ENCODE results near the gene HHAT.

HHAT gene

DNA sequence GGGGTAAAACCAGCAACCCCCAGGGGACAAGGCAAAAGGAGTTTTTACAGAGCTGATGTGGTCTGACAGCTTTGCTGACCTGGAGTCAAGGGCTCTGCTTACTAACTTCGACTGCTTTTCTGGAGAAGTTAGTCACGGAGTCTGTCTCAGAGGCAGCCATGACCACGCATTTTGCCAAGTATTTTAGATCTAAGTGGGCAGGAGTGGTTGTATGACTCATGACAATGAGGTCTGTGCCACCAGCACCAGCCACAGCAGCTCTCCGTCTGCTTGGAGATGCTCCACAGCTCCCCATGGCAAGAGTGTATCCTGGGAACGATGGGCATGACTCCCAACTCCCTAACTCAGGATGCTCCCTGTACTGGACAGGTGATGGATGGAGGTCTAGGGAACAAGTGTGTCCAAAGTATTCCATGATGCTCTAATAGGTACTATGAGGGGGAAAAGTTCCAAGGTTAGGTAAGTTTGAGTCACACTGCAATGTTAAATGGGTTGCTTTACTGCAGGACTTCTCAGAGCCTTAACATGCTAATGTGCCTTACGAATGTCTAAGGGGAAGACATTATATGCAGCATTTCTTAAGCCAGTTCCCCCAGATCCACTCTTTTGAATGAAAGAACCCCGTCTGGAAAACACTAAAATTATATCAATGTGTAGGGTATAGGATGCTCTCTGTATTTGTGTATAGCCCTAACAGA, 359.0 kb downstream of the HHAT start:
- peak; percentile 36 for DNase-seq (ENCODE audit: low read depth)
- H3K4me3 ChIP-seq (ENCODE audit: low read length) = no peak overlapping the region
- TF ChIP-seq CTCF (conservative IDR thresholded peaks at IDR 0.05; ENCODE audit: low read length) = no peak

DNA sequence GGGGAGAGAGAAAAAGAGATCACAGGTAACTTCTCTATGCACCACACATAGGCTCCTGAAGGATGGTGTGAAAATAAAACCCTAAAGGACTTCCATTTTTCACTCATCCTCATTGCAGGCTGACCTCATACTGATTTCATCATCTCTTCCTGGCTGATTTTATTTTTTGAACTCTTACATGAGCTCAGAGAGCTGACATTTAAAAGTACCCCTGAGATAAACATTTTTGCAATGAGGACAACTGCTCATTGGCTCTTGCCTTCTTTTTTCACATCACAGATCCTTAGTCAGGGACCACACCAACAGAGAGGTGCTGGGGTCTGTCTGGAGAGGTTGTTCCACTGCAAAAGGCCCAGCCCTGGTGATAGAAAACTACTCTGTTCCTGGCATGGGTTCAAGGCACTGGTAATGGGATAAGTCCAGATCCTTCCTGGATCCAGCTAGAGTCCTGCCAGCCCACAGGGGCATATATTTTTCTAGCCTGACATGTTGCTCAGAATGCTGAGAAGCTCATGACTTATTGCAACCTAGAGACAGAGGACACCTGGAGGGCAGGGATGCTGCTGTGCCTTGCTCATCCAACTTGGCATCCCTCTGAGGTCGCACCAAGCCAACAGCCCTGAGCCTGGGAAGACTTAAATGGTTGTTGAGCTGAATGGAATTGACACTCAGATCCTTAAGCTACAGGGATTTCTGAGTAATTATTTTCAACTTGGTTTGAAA, 360.0 kb downstream of the HHAT start:
- no peak for TF ChIP-seq CTCF (conservative IDR thresholded peaks at IDR 0.05; ENCODE audit: low read length)
- peak; percentile 10 for DNase-seq (ENCODE audit: low read depth)

GRCh38 chr1:210689826-210690225, 361.1 kb downstream of the HHAT start:
- no peak overlapping the region for H3K4me3 ChIP-seq (ENCODE audit: low read length)
- TF ChIP-seq CTCF (conservative IDR thresholded peaks at IDR 0.05; ENCODE audit: low read length) = no peak
- DNase-seq (ENCODE audit: low read depth) = no peak

More for the DNA sequence above, 360.0 kb downstream of the HHAT start:
- H3K4me3 ChIP-seq (ENCODE audit: low read length) = no peak overlapping the region

DNA sequence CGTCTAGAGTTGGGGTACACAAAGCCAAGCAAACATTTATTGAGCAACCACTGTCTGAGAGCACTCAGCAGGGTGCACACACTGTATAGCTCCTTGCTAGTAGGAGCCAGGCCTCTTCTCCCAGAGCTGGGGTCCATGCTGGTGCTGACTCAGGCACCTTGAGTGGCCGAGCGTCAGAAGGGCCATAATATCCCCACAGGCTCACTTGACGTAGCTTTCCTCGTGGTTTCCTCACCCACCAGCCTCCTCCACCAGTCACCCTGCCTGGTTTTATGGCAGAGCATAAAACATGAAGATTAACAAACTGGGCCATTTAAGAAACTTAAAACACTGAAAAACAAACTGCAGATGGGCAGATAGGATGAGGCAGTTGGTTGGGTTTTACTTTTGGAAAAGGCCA, 361.5 kb downstream of the HHAT start:
- no peak overlapping the region for H3K4me3 ChIP-seq (ENCODE audit: low read length)
- no peak for TF ChIP-seq CTCF (conservative IDR thresholded peaks at IDR 0.05; ENCODE audit: low read length)
- no peak for DNase-seq (ENCODE audit: low read depth)

- no peak for DNase-seq (ENCODE audit: low read depth)
- no peak overlapping the region for H3K4me3 ChIP-seq (ENCODE audit: low read length)
- TF ChIP-seq CTCF (conservative IDR thresholded peaks at IDR 0.05; ENCODE audit: low read length) = no peak
Observed at GRCh38 chr1:210691039-210691610, 362.4 kb downstream of the HHAT start.

- H3K4me3 ChIP-seq (ENCODE audit: low read length) = no peak overlapping the region
- TF ChIP-seq CTCF (conservative IDR thresholded peaks at IDR 0.05; ENCODE audit: low read length) = no peak
- no peak for DNase-seq (ENCODE audit: low read depth)
Observed at GRCh38 chr1:210692796-210693195, 364.1 kb downstream of the HHAT start.

DNA sequence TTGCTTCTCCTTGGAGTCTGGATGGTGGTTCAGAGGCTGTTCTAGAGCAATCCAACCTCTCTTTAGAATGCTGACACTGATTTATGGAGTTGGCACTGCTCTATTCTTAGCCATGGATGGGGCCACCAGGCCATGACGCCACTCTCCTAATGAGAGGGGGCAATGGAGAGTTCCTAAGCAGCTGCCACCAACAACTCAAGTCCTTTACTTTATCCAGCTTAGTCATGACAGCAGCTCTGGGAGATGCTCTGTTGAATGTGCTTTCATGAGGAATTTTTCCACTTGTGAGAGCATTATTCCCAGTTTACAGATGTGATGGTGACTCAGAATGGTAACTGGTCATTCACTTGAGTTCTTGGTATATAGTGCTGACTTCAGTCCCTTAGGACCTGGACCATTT, 366.3 kb downstream of the HHAT start:
- no peak overlapping the region for H3K4me3 ChIP-seq (ENCODE audit: low read length)
- no peak for DNase-seq (ENCODE audit: low read depth)
- TF ChIP-seq CTCF (conservative IDR thresholded peaks at IDR 0.05; ENCODE audit: low read length) = no peak

Measured in AG10803 (cell line).